ENCODE results near the gene ZNF784.

DNA sequence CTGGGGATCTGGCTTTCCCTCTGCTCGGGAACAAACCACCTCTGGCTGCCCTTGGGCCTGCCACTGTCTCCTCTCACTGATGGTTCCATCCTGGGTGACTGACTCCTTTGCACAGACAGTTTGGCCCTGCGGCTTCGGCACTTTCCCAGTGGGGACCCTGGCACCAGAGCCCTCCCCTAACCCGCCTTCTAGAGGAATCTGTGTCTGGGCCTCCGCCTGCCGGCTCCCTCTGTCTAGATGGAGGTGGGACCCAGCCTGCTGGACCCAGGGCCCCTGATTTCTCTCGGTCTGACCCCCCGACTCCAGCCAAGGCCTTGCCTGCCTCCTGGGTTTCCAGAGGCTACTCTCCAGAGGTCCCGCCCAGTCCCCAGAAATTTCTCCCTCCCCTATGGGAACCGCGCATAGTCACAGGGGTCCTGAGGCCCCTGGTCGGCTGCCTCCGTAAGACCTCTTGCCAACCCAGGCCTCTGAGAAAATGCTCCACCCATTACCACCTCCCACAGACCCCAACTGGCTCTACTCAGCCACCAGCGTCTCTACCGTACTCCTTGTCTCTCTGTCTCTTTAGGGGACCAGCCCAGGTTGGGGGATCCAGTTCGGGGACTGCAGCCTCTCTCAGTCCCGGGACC lies 26.4 kb upstream of the ZNF784 start:
- TF ChIP-seq, protein P1, sequence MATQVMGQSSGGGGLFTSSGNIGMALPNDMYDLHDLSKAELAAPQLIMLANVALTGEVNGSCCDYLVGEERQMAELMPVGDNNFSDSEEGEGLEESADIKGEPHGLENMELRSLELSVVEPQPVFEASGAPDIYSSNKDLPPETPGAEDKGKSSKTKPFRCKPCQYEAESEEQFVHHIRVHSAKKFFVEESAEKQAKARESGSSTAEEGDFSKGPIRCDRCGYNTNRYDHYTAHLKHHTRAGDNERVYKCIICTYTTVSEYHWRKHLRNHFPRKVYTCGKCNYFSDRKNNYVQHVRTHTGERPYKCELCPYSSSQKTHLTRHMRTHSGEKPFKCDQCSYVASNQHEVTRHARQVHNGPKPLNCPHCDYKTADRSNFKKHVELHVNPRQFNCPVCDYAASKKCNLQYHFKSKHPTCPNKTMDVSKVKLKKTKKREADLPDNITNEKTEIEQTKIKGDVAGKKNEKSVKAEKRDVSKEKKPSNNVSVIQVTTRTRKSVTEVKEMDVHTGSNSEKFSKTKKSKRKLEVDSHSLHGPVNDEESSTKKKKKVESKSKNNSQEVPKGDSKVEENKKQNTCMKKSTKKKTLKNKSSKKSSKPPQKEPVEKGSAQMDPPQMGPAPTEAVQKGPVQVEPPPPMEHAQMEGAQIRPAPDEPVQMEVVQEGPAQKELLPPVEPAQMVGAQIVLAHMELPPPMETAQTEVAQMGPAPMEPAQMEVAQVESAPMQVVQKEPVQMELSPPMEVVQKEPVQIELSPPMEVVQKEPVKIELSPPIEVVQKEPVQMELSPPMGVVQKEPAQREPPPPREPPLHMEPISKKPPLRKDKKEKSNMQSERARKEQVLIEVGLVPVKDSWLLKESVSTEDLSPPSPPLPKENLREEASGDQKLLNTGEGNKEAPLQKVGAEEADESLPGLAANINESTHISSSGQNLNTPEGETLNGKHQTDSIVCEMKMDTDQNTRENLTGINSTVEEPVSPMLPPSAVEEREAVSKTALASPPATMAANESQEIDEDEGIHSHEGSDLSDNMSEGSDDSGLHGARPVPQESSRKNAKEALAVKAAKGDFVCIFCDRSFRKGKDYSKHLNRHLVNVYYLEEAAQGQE (IDR thresholded peaks at IDR 0.05; ENCODE audit: insufficient read depth in 1 of 2, low read depth in 2 of 2, low read length in 2 of 2): no peak
- TF ChIP-seq POLR2AphosphoS5 (IDR thresholded peaks at IDR 0.05; ENCODE audit: low read depth, low read length): no peak

Data from PFSK-1 (cell line).